IPS-15b (cell line): ENCODE measurements around the gene ANKRD27.
"Not testable (repeated sequence)": the region's sequence is repeated elsewhere in the genome, so short reads cannot be mapped to it uniquely, and the experiment has no call there.

Experiments used
- H3K27me3 ChIP-seq: one replicate; pipeline ENCODE4 v1.6.1; 2013; ENCODE audit warnings: low read length; ENCODE audit not compliant: control insufficient read depth, insufficient read depth
- H3K36me3 ChIP-seq: one replicate; pipeline ENCODE4 v1.6.1; 2013; ENCODE audit warnings: low read length; ENCODE audit not compliant: control insufficient read depth, insufficient read depth
- H3K4me1 ChIP-seq: one replicate; pipeline ENCODE4 v1.6.1; 2013; ENCODE audit warnings: mild to moderate bottlenecking, low read length; ENCODE audit not compliant: control insufficient read depth, insufficient read depth
- H3K4me3 ChIP-seq: one replicate; pipeline ENCODE4 v1.5.1; 2013; ENCODE audit warnings: low read depth, low read length
- H3K9ac ChIP-seq: one replicate; pipeline ENCODE4 v1.6.1; 2013; ENCODE audit warnings: low read depth, mild to moderate bottlenecking, low read length
- H3K9me3 ChIP-seq: one replicate; pipeline ENCODE4 v1.6.1; 2013; ENCODE audit warnings: mild to moderate bottlenecking, low read length; ENCODE audit not compliant: control insufficient read depth, insufficient read depth

The ANKRD27 gene

GRCh38 chr19:32669310-32669709, 5.7 kb downstream of the ANKRD27 start:
- Histone ChIP-seq H3K9me3 (no peaks in the 10 kb centered on the region), H3K4me1 (peaks cover 2% of the 10 kb centered on the region), H3K27me3 (no peaks in the 10 kb centered on the region), H3K9ac (no peak overlapping the region), H3K4me3 (no peak overlapping the region), H3K36me3 (peaks cover 2% of the 10 kb centered on the region)

GRCh38 chr19:32666084-32666483, 8.9 kb downstream of the ANKRD27 start:
- Histone ChIP-seq H3K9me3 (no peaks in the 10 kb centered on the region), H3K36me3 (peaks cover 2% of the 10 kb centered on the region), H3K9ac (no peak overlapping the region), H3K4me3 (no peak overlapping the region), H3K4me1 (no peaks in the 10 kb centered on the region), H3K27me3 (no peaks in the 10 kb centered on the region)

GRCh38 chr19:32662186-32662585, 12.8 kb downstream of the ANKRD27 start:
- H3K4me1 ChIP-seq: no peaks in the 10 kb centered on the region
- no peak overlapping the region for H3K4me3 ChIP-seq
- H3K9ac ChIP-seq: no peak overlapping the region
- H3K36me3 ChIP-seq: peaks cover 7% of the 10 kb centered on the region
- no peaks in the 10 kb centered on the region for H3K27me3 ChIP-seq
- H3K9me3 ChIP-seq: no peaks in the 10 kb centered on the region

GRCh38 chr19:32661318-32661717, 13.7 kb downstream of the ANKRD27 start:
- Histone ChIP-seq H3K4me3 (no peak overlapping the region), H3K9me3 (no peaks in the 10 kb centered on the region), H3K9ac (no peak overlapping the region), H3K36me3 (peaks cover 4% of the 10 kb centered on the region), H3K4me1 (no peaks in the 10 kb centered on the region), H3K27me3 (no peaks in the 10 kb centered on the region)

GRCh38 chr19:32658527-32658926, 16.5 kb downstream of the ANKRD27 start:
- Histone ChIP-seq H3K36me3 (peaks cover 12% of the 10 kb centered on the region), H3K27me3 (no peaks in the 10 kb centered on the region)

GRCh38 chr19:32658075-32658474, 16.9 kb downstream of the ANKRD27 start:
- H3K9me3 ChIP-seq: no peaks in the 10 kb centered on the region
- no peaks in the 10 kb centered on the region for H3K27me3 ChIP-seq
- H3K36me3 ChIP-seq: peaks cover 12% of the 10 kb centered on the region
- no peaks in the 10 kb centered on the region for H3K4me1 ChIP-seq
- no peak overlapping the region for H3K4me3 ChIP-seq
- no peak overlapping the region for H3K9ac ChIP-seq

More at GRCh38 chr19:32658527-32658926, 16.5 kb downstream of the ANKRD27 start:
- Histone ChIP-seq H3K4me3 (no peak overlapping the region), H3K4me1 (no peaks in the 10 kb centered on the region), H3K9me3 (no peaks in the 10 kb centered on the region), H3K9ac (no peak overlapping the region)

GRCh38 chr19:32656379-32656778, 18.6 kb downstream of the ANKRD27 start:
- H3K4me3 ChIP-seq, H3K27me3 ChIP-seq, H3K9ac ChIP-seq, H3K4me1 ChIP-seq, H3K9me3 ChIP-seq: not testable (repeated sequence)
- H3K36me3 ChIP-seq: peaks cover 12% of the 10 kb centered on the region

- H3K9me3 ChIP-seq: no peaks in the 10 kb centered on the region
- peaks cover 13% of the 10 kb centered on the region for H3K36me3 ChIP-seq
- H3K4me1 ChIP-seq: peaks cover 2% of the 10 kb centered on the region
- H3K9ac ChIP-seq: no peak overlapping the region
- H3K4me3 ChIP-seq: no peak overlapping the region
- H3K27me3 ChIP-seq: no peaks in the 10 kb centered on the region
These were observed 21.4 kb downstream of the ANKRD27 start for GRCh38 chr19:32653599-32653915.

- Histone ChIP-seq H3K9me3 (no peaks in the 10 kb centered on the region), H3K27me3 (no peaks in the 10 kb centered on the region), H3K4me3 (no peak overlapping the region), H3K4me1 (peaks cover 2% of the 10 kb centered on the region), H3K36me3 (peaks cover 11% of the 10 kb centered on the region), H3K9ac (no peak overlapping the region)
These were observed 21.9 kb downstream of the ANKRD27 start for GRCh38 chr19:32652894-32653598.

GRCh38 chr19:32652331-32652730, 22.6 kb downstream of the ANKRD27 start:
- H3K36me3 ChIP-seq: peaks cover 14% of the 10 kb centered on the region
- H3K9me3 ChIP-seq, H3K9ac ChIP-seq, H3K4me3 ChIP-seq, H3K27me3 ChIP-seq, H3K4me1 ChIP-seq: not testable (repeated sequence)

- Histone ChIP-seq H3K36me3 (peaks cover 16% of the 10 kb centered on the region), H3K9me3 (no peaks in the 10 kb centered on the region), H3K9ac (no peak overlapping the region)
These were observed 23.2 kb downstream of the ANKRD27 start for GRCh38 chr19:32651729-32652140.

GRCh38 chr19:32650671-32651070, 24.3 kb downstream of the ANKRD27 start:
- H3K36me3 ChIP-seq: peaks cover 16% of the 10 kb centered on the region
- H3K27me3 ChIP-seq: no peaks in the 10 kb centered on the region
- peaks cover 2% of the 10 kb centered on the region for H3K4me1 ChIP-seq
- no peaks in the 10 kb centered on the region for H3K9me3 ChIP-seq
- H3K9ac ChIP-seq: no peak overlapping the region
- H3K4me3 ChIP-seq: no peak overlapping the region

More at GRCh38 chr19:32651729-32652140, 23.2 kb downstream of the ANKRD27 start:
- H3K4me1 ChIP-seq: peaks cover 2% of the 10 kb centered on the region
- no peaks in the 10 kb centered on the region for H3K27me3 ChIP-seq
- no peak overlapping the region for H3K4me3 ChIP-seq
